MM.1S (cell line): ENCODE results near the gene TRPM2.

Source experiments
- DNase-seq: peaks from one replicate; pipeline ENCODE4 v3.0.0-alpha.2; 2015
- H2AFZ ChIP-seq: fragments of 300-600 bp; sonication (generic); 2 replicates; pipeline ENCODE4 v1.6.0; 2016; ENCODE audit warnings: antibody characterized with exemption, low read length
- H3F3A ChIP-seq: fragments of 300-600 bp; sonication (generic); 2 replicates; pipeline ENCODE4 v1.6.1; 2016; ENCODE audit warnings: mild to moderate bottlenecking, antibody characterized with exemption, low read length, moderate library complexity, mixed read lengths; ENCODE audit not compliant: insufficient read depth
- H3K27ac ChIP-seq: fragments of 300-600 bp; sonication (generic); 2 replicates; pipeline ENCODE4 v1.5.1; 2016; ENCODE audit warnings: mild to moderate bottlenecking, low read length
- H3K27me3 ChIP-seq: fragments of 300-600 bp; sonication (generic); replicated peaks from 2 replicates; pipeline ENCODE4 v1.6.0; 2016; ENCODE audit warnings: low read length; ENCODE audit not compliant: insufficient read depth
- H3K36me3 ChIP-seq: fragments of 300-600 bp; sonication (generic); replicated peaks from 2 replicates; pipeline ENCODE4 v1.6.1; 2016; ENCODE audit warnings: mild to moderate bottlenecking, low read length, mixed read lengths; ENCODE audit not compliant: insufficient read depth
- H3K4me1 ChIP-seq: fragments of 300-600 bp; sonication (generic); 2 replicates; pipeline ENCODE4 v1.6.1; 2016; ENCODE audit warnings: low read length, mixed read lengths
- H3K4me2 ChIP-seq: fragments of 300-600 bp; sonication (generic); 2 replicates; pipeline ENCODE4 v1.6.0; 2016; ENCODE audit warnings: low read depth, low read length
- H3K4me3 ChIP-seq: fragments of 300-600 bp; sonication (generic); 2 replicates; pipeline ENCODE4 v1.5.1; 2016; ENCODE audit warnings: low read length, mixed read lengths
- H3K79me2 ChIP-seq: fragments of 300-600 bp; sonication (generic); 2 replicates; pipeline ENCODE4 v1.6.1; 2016; ENCODE audit warnings: mixed run types, low read length, mixed read lengths
- H3K9ac ChIP-seq: fragments of 300-600 bp; sonication (generic); 2 replicates; pipeline ENCODE4 v1.6.1; 2016; ENCODE audit warnings: low read length, mixed read lengths
- H3K9me2 ChIP-seq: fragments of 300-600 bp; sonication (generic); replicated peaks from 2 replicates; pipeline ENCODE4 v1.6.1; 2016; ENCODE audit warnings: mild to moderate bottlenecking, low read length, mixed read lengths; ENCODE audit not compliant: insufficient read depth
- H3K9me3 ChIP-seq: fragments of 300-600 bp; sonication (generic); replicated peaks from 2 replicates; pipeline ENCODE4 v1.6.1; 2016; ENCODE audit warnings: mild to moderate bottlenecking, low read length, mixed read lengths; ENCODE audit not compliant: insufficient read depth
- H4K20me1 ChIP-seq: fragments of 300-600 bp; sonication (generic); 2 replicates; pipeline ENCODE4 v1.6.1; 2016; ENCODE audit warnings: mild to moderate bottlenecking, low read length, moderate library complexity, mixed read lengths; ENCODE audit not compliant: insufficient read depth
- EZH2 ChIP-seq: fragments of 300-600 bp; sonication (generic); optimal IDR thresholded peaks from 2 replicates; pipeline ENCODE3; 2017; ENCODE audit warnings: low read depth, mild to moderate bottlenecking, antibody characterized with exemption, low read length, mixed read lengths
- EZH2phosphoT487 ChIP-seq: fragments of 300-600 bp; sonication (generic); IDR thresholded peaks from 2 replicates; pipeline ENCODE4 v1.6.1; 2018; ENCODE audit warnings: antibody characterized with exemption, low read length
- TF ChIP-seq, protein P1 (sequence below): fragments of 300-600 bp; sonication (generic); IDR thresholded peaks from 2 replicates; pipeline ENCODE4 v1.5.1; 2016; ENCODE audit warnings: antibody characterized with exemption, low read length, mixed read lengths

The TRPM2 gene

DNA sequence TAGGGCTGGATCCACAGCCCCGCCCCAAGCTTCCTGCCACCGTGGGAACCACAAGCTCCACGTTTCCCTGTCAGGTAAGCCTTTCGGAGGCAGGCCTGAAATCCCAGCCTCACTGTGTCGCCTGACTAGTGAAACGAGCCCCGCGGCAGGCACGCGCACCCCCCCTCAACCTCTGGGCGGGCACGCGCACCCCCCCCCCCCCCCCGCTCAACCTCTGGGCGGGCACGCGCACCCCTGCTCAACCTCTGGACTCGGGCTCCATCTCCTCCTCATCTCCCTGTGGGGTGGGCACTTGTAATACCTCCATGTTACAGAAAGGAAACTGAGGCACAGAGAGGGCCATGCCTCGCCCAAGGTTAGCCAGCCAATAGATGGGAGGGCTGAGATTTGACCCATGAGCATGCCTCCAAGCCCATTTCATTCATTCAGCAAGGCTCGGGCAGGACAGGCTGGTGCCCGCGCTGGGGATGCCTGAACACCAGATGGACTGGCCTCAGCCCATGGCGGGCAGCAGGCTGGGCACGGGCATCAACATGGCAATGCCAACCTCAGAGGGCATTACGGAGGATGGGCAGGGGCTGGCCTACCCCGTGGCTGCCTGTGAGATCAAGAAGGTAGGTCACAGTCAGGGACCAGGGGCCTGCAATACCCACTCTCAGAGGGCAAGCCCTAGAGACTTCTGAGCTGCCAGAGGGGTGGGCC, 18.9 kb upstream of the TRPM2 start:
- Histone ChIP-seq H2AFZ (no peak overlapping the region), H3K4me1 (peaks cover 5% of the 10 kb centered on the region; the same call in 1 of the 2 replicates), H3K9me3 (no peaks in the 10 kb centered on the region), H4K20me1 (0 out of 2 replicates have a peak, but pooled peaks cover 3% of the 10 kb centered on the region), H3K27ac (no peak overlapping the region), H3K79me2 (no peaks in the 10 kb centered on the region), H3K4me2 (no peak overlapping the region), H3K27me3 (no peaks in the 10 kb centered on the region), H3K9me2 (no peaks in the 10 kb centered on the region), H3K4me3 (no peak overlapping the region), H3K9ac (no peak overlapping the region), H3F3A (peaks cover 18% of the 10 kb centered on the region), H3K36me3 (no peaks in the 10 kb centered on the region)
- no peak for DNase-seq
- TF ChIP-seq EZH2phosphoT487: no peak

DNA sequence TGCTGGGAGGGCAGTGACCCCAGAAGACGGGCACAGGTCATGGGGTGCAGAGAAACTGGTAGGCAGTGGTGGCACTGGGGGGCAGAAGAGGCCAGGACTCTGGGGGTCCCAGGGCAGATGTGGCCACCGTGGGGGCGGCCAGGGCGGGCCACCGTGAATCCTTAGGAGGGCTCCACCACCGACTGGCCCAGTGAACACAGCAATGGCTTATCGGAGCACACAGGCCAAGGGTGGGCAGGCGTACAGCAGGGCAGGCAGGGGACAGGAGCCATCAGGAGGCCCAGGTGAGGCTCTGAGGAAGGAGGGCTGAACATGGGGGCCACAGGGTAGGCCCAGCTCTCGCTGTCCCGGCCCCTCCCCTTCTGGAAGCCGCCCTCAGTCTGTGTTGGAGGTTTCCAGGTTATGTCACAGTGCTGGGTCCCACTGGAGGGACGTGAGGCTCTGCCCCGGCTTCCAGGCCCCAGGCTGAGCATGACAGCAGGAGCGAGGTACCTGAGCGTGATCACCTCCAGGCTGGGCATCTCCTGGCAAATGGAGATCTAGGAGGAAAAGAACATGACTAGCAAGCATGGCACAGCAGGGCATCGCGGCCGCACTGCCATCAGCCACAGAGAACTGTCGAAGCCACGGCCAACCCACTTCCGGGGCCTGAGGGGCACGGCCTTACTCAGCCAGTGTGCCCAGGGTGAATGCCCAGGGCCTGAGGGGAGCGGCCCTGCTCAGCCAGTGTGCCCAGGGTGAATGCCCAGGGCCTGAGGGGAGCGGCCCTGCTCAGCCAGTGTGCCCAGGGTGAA, 18.0 kb upstream of the TRPM2 start:
- Histone ChIP-seq H3K4me1 (peaks cover 9% of the 10 kb centered on the region), H3K9ac (no peak overlapping the region), H3K27ac (no peak overlapping the region)

DNA sequence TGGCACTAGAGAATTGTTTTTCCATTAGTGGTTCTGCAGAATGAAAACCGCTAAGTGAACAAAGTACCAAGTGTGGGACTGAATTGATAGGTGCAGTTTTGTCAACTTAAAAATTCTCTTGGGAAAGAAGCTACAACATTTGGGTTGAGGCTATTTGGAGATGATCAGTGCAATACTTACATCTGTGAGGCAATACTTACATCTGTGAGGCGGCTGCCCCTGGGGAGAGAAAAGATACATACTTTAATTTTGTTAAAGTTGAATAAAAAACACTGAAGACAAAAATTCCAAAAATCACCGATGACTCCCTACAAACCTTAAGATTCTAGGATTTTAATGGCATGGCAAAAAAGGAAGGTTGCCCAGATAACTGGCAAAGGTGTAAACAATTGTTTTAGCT, 16.0 kb upstream of the TRPM2 start:
- Histone ChIP-seq H3K9ac (no peak overlapping the region), H3K79me2 (no peaks in the 10 kb centered on the region), H3K4me1 (peaks cover 9% of the 10 kb centered on the region), H2AFZ (no peak overlapping the region), H3K27ac (no peak overlapping the region), H3K4me2 (no peak overlapping the region), H3K4me3 (no peak overlapping the region), H3K9me2 (no peaks in the 10 kb centered on the region), H4K20me1 (no peaks in the 10 kb centered on the region), H3K9me3 (no peaks in the 10 kb centered on the region), H3K36me3 (no peaks in the 10 kb centered on the region), H3K27me3 (peaks cover 15% of the 10 kb centered on the region), H3F3A (peaks cover 21% of the 10 kb centered on the region)
- no peak for DNase-seq
- TF ChIP-seq, protein P1, sequence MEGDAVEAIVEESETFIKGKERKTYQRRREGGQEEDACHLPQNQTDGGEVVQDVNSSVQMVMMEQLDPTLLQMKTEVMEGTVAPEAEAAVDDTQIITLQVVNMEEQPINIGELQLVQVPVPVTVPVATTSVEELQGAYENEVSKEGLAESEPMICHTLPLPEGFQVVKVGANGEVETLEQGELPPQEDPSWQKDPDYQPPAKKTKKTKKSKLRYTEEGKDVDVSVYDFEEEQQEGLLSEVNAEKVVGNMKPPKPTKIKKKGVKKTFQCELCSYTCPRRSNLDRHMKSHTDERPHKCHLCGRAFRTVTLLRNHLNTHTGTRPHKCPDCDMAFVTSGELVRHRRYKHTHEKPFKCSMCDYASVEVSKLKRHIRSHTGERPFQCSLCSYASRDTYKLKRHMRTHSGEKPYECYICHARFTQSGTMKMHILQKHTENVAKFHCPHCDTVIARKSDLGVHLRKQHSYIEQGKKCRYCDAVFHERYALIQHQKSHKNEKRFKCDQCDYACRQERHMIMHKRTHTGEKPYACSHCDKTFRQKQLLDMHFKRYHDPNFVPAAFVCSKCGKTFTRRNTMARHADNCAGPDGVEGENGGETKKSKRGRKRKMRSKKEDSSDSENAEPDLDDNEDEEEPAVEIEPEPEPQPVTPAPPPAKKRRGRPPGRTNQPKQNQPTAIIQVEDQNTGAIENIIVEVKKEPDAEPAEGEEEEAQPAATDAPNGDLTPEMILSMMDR: no peak
- TF ChIP-seq EZH2phosphoT487: no peak
- no peak for TF ChIP-seq EZH2

More for the DNA sequence above, 18.0 kb upstream of the TRPM2 start:
- TF ChIP-seq EZH2 (no peak), EZH2phosphoT487 (no peak)
- TF ChIP-seq, protein P1: no peak
- H3K9me3 ChIP-seq: no peaks in the 10 kb centered on the region
- no peak for DNase-seq
- H3K4me3 ChIP-seq: no peak overlapping the region
- no peaks in the 10 kb centered on the region for H4K20me1 ChIP-seq
- no peak overlapping the region for H3K4me2 ChIP-seq
- H3F3A ChIP-seq: peaks cover 21% of the 10 kb centered on the region
- no peaks in the 10 kb centered on the region for H3K36me3 ChIP-seq
- H3K27me3 ChIP-seq: peaks cover under 1% of the 10 kb centered on the region; the same call in 1 of the 2 replicates
- no peak overlapping the region for H2AFZ ChIP-seq
- H3K79me2 ChIP-seq: no peaks in the 10 kb centered on the region
- no peaks in the 10 kb centered on the region for H3K9me2 ChIP-seq
